ENCODE data around the gene CDC25C. TPM values are rescaled to one million over a fixed set of nuclear protein-coding genes. Genes with fewer than 3 reads are reported as not detected.
A peak's percentile ranks its signal among the peaks of the same experiment; 100 is the strongest.

The CDC25C gene
- total RNA-seq, 3 donors from 2014 or later: 0.64 TPM; not detected in 2

DNA sequence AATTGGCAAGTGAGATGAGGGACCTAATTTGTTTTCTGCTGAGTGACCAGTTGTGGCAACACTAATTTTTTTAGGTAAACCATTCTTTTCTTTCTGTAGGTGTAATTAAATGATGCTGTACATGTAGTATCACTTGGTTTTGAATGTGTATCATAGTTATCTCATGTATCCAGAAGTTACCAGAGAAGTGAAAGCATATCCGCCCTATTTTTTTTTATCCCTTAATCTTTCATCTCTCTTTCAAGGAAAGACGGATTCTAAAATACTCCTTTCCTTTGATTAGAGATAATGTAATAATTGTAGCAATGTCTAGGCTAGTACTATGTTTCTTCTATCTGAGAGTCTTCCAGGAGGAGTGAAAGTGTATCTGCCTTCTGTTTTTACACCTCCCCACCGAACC is 28.0 kb upstream of the CDC25C start:
- TF ChIP-seq, protein P1, sequence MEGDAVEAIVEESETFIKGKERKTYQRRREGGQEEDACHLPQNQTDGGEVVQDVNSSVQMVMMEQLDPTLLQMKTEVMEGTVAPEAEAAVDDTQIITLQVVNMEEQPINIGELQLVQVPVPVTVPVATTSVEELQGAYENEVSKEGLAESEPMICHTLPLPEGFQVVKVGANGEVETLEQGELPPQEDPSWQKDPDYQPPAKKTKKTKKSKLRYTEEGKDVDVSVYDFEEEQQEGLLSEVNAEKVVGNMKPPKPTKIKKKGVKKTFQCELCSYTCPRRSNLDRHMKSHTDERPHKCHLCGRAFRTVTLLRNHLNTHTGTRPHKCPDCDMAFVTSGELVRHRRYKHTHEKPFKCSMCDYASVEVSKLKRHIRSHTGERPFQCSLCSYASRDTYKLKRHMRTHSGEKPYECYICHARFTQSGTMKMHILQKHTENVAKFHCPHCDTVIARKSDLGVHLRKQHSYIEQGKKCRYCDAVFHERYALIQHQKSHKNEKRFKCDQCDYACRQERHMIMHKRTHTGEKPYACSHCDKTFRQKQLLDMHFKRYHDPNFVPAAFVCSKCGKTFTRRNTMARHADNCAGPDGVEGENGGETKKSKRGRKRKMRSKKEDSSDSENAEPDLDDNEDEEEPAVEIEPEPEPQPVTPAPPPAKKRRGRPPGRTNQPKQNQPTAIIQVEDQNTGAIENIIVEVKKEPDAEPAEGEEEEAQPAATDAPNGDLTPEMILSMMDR (IDR thresholded peaks at IDR 0.05): no peak
- TF ChIP-seq POLR2A (IDR thresholded peaks at IDR 0.05): no peak
- TF ChIP-seq POLR2AphosphoS5 (IDR thresholded peaks at IDR 0.05): no peak
- Histone ChIP-seq H3K27me3 (no peaks in the 10 kb centered on the region), H3K4me1 (peaks cover 0 to 6% of the 10 kb centered on the region in 2 donors), H3K36me3 (no peaks in the 10 kb centered on the region), H3K9me3 (no peaks in the 10 kb centered on the region), H3K4me3 (no peak overlapping the region), H3K27ac (no peak overlapping the region)
- intact Hi-C loops (cut with DNase I; ENCODE audit: low total_unique reads): no loop called here
- DNase-seq (ENCODE audit: low spot score in 2 of 2): no peak

GRCh38 chr5:138354926-138355378 is 23.3 kb upstream of the CDC25C start:
- TF ChIP-seq, protein P1 (IDR thresholded peaks at IDR 0.05): no peak
- TF ChIP-seq POLR2A (IDR thresholded peaks at IDR 0.05) (no peak), POLR2AphosphoS5 (IDR thresholded peaks at IDR 0.05) (no peak)
- peak overlapping the region in 2 of 3 donors; percentile 86 to 93 for H3K4me3 ChIP-seq
- H3K36me3 ChIP-seq: no peaks in the 10 kb centered on the region
- no peaks in the 10 kb centered on the region for H3K27me3 ChIP-seq
- no peaks in the 10 kb centered on the region for H3K9me3 ChIP-seq
- intact Hi-C loops (cut with DNase I; ENCODE audit: low total_unique reads): no loop called here
- no peak for DNase-seq (ENCODE audit: low spot score in 2 of 2)
- H3K27ac ChIP-seq: peak overlapping the region; percentile 98 to 99
- H3K4me1 ChIP-seq: peaks cover 0 to 6% of the 10 kb centered on the region in 2 donors

- no peaks in the 10 kb centered on the region for H3K9me3 ChIP-seq
- no peaks in the 10 kb centered on the region for H3K27me3 ChIP-seq
- no peaks in the 10 kb centered on the region for H3K36me3 ChIP-seq
- H3K4me1 ChIP-seq: peaks cover 0 to 6% of the 10 kb centered on the region in 2 donors
- peak overlapping the region; percentile 86 to 94 (median 93) for H3K4me3 ChIP-seq
- TF ChIP-seq POLR2AphosphoS5 (IDR thresholded peaks at IDR 0.05) (no peak), POLR2A (IDR thresholded peaks at IDR 0.05) (no peak)
- TF ChIP-seq, protein P1 (IDR thresholded peaks at IDR 0.05): no peak
- peak overlapping the region; percentile 98 to 99 for H3K27ac ChIP-seq
- intact Hi-C loops (cut with DNase I; ENCODE audit: low total_unique reads): no loop called here
- DNase-seq (ENCODE audit: low spot score in 2 of 2): no peak
Measured at GRCh38 chr5:138354387-138354786, 22.8 kb upstream of the CDC25C start.

DNA sequence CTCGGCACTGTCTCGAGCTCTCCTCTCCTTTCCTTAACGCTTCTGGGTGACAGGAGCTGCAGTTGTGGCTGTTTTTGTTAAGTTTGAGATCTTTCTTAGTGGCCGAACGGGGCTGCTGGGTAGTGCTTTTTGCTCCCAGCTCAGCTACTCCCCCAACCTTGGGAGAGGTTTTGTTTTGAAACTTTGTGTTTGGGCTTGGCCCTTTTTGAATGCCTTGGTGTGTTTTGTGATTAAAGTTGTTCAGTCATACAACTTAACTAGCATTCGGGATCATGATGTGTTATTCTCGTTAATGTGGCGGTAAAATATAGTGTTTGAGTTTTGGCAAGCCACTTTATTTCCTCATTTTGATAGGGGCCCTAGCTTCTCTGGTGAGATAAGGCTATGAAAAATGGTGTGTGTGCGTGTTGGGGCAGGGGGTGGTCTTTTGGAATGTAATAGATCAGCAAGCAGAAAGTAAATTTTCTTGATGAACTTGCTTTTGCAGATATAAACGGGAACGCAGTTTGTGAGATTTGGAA is 22.0 kb upstream of the CDC25C start:
- DNase-seq (ENCODE audit: low spot score in 2 of 2): no peak
- no peak for TF ChIP-seq POLR2AphosphoS5 (IDR thresholded peaks at IDR 0.05)
- TF ChIP-seq, protein P1 (IDR thresholded peaks at IDR 0.05): no peak
- no peak for TF ChIP-seq POLR2A (IDR thresholded peaks at IDR 0.05)
- H3K36me3 ChIP-seq: no peaks in the 10 kb centered on the region
- no peaks in the 10 kb centered on the region for H3K9me3 ChIP-seq
- H3K4me3 ChIP-seq: peak overlapping the region; percentile 86 to 94 (median 93)
- intact Hi-C loops (cut with DNase I; ENCODE audit: low total_unique reads): no loop called here
- H3K4me1 ChIP-seq: peaks cover 0 to 6% of the 10 kb centered on the region in 2 donors
- H3K27ac ChIP-seq: peak overlapping the region; percentile 98 to 99
- H3K27me3 ChIP-seq: no peaks in the 10 kb centered on the region

DNA sequence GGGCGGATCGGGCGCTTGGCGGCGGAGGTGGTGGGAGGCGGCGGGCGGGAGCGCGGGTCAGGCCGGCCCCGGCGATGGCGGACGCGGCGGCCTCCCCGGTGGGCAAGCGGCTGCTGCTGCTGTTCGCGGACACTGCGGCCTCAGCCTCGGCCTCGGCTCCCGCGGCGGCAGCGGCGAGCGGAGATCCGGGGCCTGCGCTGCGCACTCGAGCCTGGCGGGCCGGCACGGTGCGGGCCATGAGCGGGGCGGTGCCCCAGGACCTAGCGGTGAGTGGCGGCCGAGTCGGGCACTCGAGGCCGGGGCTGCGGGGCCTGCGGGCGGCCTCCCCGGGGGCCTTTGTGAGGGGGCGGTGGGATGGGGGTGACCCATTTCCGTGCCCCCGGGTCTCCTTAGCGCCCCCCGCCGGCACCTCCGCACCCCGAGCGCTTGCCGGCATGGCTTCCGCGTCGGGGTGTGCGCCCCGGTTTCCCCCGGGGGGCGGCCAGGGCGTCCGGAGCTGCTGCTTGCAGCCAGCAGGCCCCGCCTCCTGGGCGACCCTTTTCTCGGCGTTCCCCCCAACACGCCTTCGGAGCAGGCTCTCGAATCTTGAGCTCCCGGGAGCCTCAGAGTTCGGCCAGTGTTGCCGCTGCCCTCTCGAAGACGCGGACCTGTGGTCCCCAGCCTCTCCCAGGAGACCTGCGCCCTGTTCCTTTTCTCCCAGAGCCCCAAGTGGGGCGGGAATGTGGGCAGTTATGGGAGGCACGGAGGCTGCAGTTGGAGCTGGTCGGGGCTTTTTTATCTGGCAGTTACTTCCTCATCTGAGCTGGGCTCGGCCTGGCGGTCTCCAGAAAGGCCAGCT is 21.3 kb upstream of the CDC25C start:
- peaks cover 0 to 6% of the 10 kb centered on the region in 2 donors for H3K4me1 ChIP-seq
- peak overlapping the region; percentile 98 to 99 for H3K27ac ChIP-seq
- peak overlapping the region; percentile 86 to 94 (median 93) for H3K4me3 ChIP-seq
- no peaks in the 10 kb centered on the region for H3K9me3 ChIP-seq
- H3K27me3 ChIP-seq: no peaks in the 10 kb centered on the region
- TF ChIP-seq, protein P1 (IDR thresholded peaks at IDR 0.05): peak in 1 of 3 donors; percentile 4
- TF ChIP-seq POLR2AphosphoS5 (IDR thresholded peaks at IDR 0.05) (peak; percentile 49 to 61 (median 51)), POLR2A (IDR thresholded peaks at IDR 0.05) (peak; percentile 47)
- peak; percentile 59 to 61 for DNase-seq (ENCODE audit: low spot score in 2 of 2)
- intact Hi-C loops (cut with DNase I; ENCODE audit: low total_unique reads): no loop called here
- H3K36me3 ChIP-seq: no peaks in the 10 kb centered on the region
